HepG2 (cell line): Measurements from ENCODE around the gene PTPN3. TPM values are rescaled to one million over a fixed set of nuclear protein-coding genes. Genes with fewer than 3 reads are reported as not detected.

Experiments used
- ATAC-seq: fragments of 200-7000 bp; cut with Tn5 transposase; 3 replicates; pipeline ENCODE4 v1.9.1; 2020; ENCODE audit warnings: mild to moderate bottlenecking, moderate library complexity
- BruUV-seq: library from RNA; stranded (reverse); fragments of 400-500 nt; replicated peaks from 2 replicates; lab custom pipeline; 2021; lab: Mats Ljungman, UMichigan
- CTCF ChIA-PET: fragments of 300-600 bp; formaldehyde crosslinking; extraction: SDS; loops from one replicate; lab custom pipeline; 2021; ENCODE audit warnings: low total read pairs, inconsistent platforms, low intra/inter-chr PET ratio; lab: Yijun Ruan, JAX
- POLR2A ChIA-PET: fragments of 350-600 bp; sonication (Branson Sonifier 250); formaldehyde crosslinking; loops from one replicate; lab custom pipeline; 2020; ENCODE audit warnings: antibody characterized with exemption, inconsistent platforms; lab: Yijun Ruan, JAX
- DNase-seq: peaks from one replicate; pipeline ENCODE4 v3.0.0-alpha.2; 2015; ENCODE audit warnings: low spot score
- FAIRE-seq: peaks from 3 replicates; lab custom pipeline; 2011; peaks lifted over from hg19 to GRCh38; lab: Jason Lieb, UNC
- H2AFZ ChIP-seq: one replicate; pipeline ENCODE4 v1.6.1; 2011; ENCODE audit warnings: low read length, inconsistent platforms
- H3K27ac ChIP-seq: fragments of 300-600 bp; 3 replicates; pipeline ENCODE4 v1.8.0; 2011; ENCODE audit warnings: mixed run types, mild to moderate bottlenecking, mixed read lengths, low read length, inconsistent platforms; ENCODE audit not compliant: insufficient read depth; ENCODE audit errors: extremely low read length
- H3K27me3 ChIP-seq, 2 experiments: fragments of 200-600 bp in 1 of 2; 2 replicates in 1 of 2; 3 replicates in 1 of 2; pipeline versions ENCODE4 v1.6.0 to v1.8.0; 2011; ENCODE audit warnings: low read length in 2 of 2, mild to moderate bottlenecking in 2 of 2, moderate library complexity in 2 of 2, inconsistent platforms in 1 of 2; ENCODE audit not compliant: insufficient read depth in 2 of 2, control insufficient read depth in 1 of 2
- H3K36me3 ChIP-seq, 2 experiments: fragments of 200-600 bp in 1 of 2; replicated peaks in 1 of 2; 2 replicates in 1 of 2; 3 replicates in 1 of 2; pipeline versions ENCODE4 v1.5.1 to v1.8.0; 2011; ENCODE audit warnings: low read length in 2 of 2, inconsistent platforms in 1 of 2; ENCODE audit not compliant: insufficient read depth in 2 of 2, control insufficient read depth in 1 of 2
- H3K4me1 ChIP-seq: 2 replicates; pipeline ENCODE4 v1.5.1; 2012; ENCODE audit warnings: low read length, inconsistent platforms; ENCODE audit not compliant: insufficient read depth
- H3K4me2 ChIP-seq: 2 replicates; pipeline ENCODE4 v1.6.0; 2011; ENCODE audit warnings: low read depth, low read length, inconsistent platforms
- H3K4me3 ChIP-seq, 3 experiments: fragments of 200-600 bp in 1 of 3; sonication (generic), shearing (Covaris generic) in 1 of 3; replicated peaks in 1 of 3; 2 replicates each; pipeline ENCODE4 v1.5.1; 2011 to 2016; ENCODE audit warnings: low read length in 3 of 3, inconsistent platforms in 2 of 3, low read depth in 2 of 3, mild to moderate bottlenecking in 2 of 3, control low read depth in 1 of 3, mixed read lengths in 1 of 3; ENCODE audit not compliant: insufficient read depth in 1 of 3
- H3K79me2 ChIP-seq: one replicate; pipeline ENCODE4 v1.6.1; 2011; ENCODE audit warnings: low read length, inconsistent platforms; ENCODE audit not compliant: insufficient read depth
- H3K9ac ChIP-seq: 2 replicates; pipeline ENCODE4 v1.6.0; 2011; ENCODE audit warnings: mild to moderate bottlenecking, low read depth, low read length, inconsistent platforms; ENCODE audit not compliant: insufficient read depth
- H3K9me3 ChIP-seq: 2 replicates; pipeline ENCODE4 v1.5.1; 2012; ENCODE audit warnings: mild to moderate bottlenecking, low read length
- H4K20me1 ChIP-seq: 2 replicates; pipeline ENCODE4 v1.6.0; 2011; ENCODE audit warnings: inconsistent platforms, mild to moderate bottlenecking, low read length, moderate library complexity; ENCODE audit not compliant: insufficient read depth
- CEBPZ ChIP-seq: IDR thresholded peaks from 2 replicates; pipeline ENCODE4 v1.6.1; 2012; ENCODE audit warnings: low read length, improper control_type of control experiment
- DMTF1 ChIP-seq: sonication (generic); formaldehyde crosslinking; IDR thresholded peaks from 2 replicates; pipeline ENCODE4 v1.4.0; 2020; ENCODE audit warnings: mild to moderate bottlenecking, missing genetic modification reagents
- FOSL2 ChIP-seq: sonication (generic); formaldehyde crosslinking; IDR thresholded peaks from 2 replicates; pipeline ENCODE4 v1.4.0; 2020; ENCODE audit warnings: missing genetic modification reagents
- HHEX ChIP-seq: IDR thresholded peaks from 2 replicates; pipeline ENCODE4 v1.6.1; 2016; ENCODE audit warnings: control low read depth
- MEF2D ChIP-seq: sonication (generic); formaldehyde crosslinking; IDR thresholded peaks from 2 replicates; pipeline ENCODE4 v1.5.1; 2020; ENCODE audit warnings: mild to moderate bottlenecking, missing genetic modification reagents
- SOX13 ChIP-seq, 3 experiments: fragments of 450-650 bp in 1 of 3; sonication (generic) in 1 of 3; formaldehyde crosslinking in 1 of 3; IDR thresholded peaks in 2 of 3; conservative IDR thresholded peaks in 1 of 3; 2 replicates each; pipeline versions ENCODE4 v1.5.0 to v1.6.1; 2016 to 2020; ENCODE audit warnings: antibody characterized with exemption in 1 of 3, mild to moderate bottlenecking in 1 of 3, missing compliant biosample characterization in 1 of 3, missing genetic modification reagents in 1 of 3, moderate library complexity in 1 of 3
- YY1 ChIP-seq: IDR thresholded peaks from 2 replicates; pipeline ENCODE4 v1.6.1; 2011; ENCODE audit warnings: low read length, low read depth, moderate library complexity, mild to moderate bottlenecking; ENCODE audit not compliant: insufficient read depth, insufficient replicate concordance
- ZNF205 ChIP-seq: IDR thresholded peaks from 2 replicates; pipeline ENCODE4 v1.6.1; 2018; ENCODE audit warnings: missing biosample characterization, missing genetic modification reagents
- ZNF260 ChIP-seq: sonication (generic); formaldehyde crosslinking; IDR thresholded peaks from 2 replicates; pipeline ENCODE4 v1.4.0; 2020; ENCODE audit warnings: missing genetic modification reagents, low read depth, mild to moderate bottlenecking, borderline replicate concordance
- ZNF337 ChIP-seq: sonication (generic); formaldehyde crosslinking; IDR thresholded peaks from 2 replicates; pipeline ENCODE4 v1.5.1; 2020; ENCODE audit warnings: missing genetic modification reagents, low read depth, mild to moderate bottlenecking, borderline replicate concordance
- ZNF549 ChIP-seq: sonication (generic); formaldehyde crosslinking; IDR thresholded peaks from 2 replicates; pipeline ENCODE4 v1.5.0; 2020; ENCODE audit warnings: missing genetic modification reagents
- WGBS: methylation state at CpG from one replicate; pipeline ENCODE4 v1.1.6; 2017; ENCODE audit warnings: low lambda C conversion rate; 5-methylcytosine and 5-hydroxymethylcytosine counted together
- in situ Hi-C: cut with HindIII; loops from 2 replicates; pipeline ENCODE4 v1.10.0; 2017; ENCODE audit warnings: low pct_unique_long_range_greater_than_20kb; ENCODE audit not compliant: extremely low pct_ligation_motif_present
- intact Hi-C: fragments of 100-400 bp; cut with micrococcal nuclease; formaldehyde crosslinking; loops from one replicate; pipeline ENCODE4 v1.10.0; 2022; ENCODE audit not compliant: unreplicated experiment
- polyA plus RNA-seq, 8 experiments: library from polyadenylated mRNA; depleted of rRNA in 3 of 8; stranded (reverse) in 7 of 8; unstranded in 1 of 8; fragments of >200 nt; fragmentation: Illumina TruSeq in 4 of 8; extraction: Trizol in 4 of 8; gene quantifications; 2 replicates each; pipeline versions ENCODE4 v1.2.1 to v1.2.3, GENCODE V29; 2011 to 2016; ENCODE audit warnings: low read depth in 4 of 8, missing spikeins in 1 of 8, mixed read lengths in 1 of 8; ENCODE audit not compliant: insufficient read depth in 1 of 8
- total RNA-seq, 5 experiments: library from RNA; depleted of rRNA; stranded (reverse); fragments of >200 nt; fragmentation: Illumina TruSeq; extraction: Trizol; gene quantifications; 2 replicates each; pipeline ENCODE4 v1.2.3, GENCODE V29; 2016; ENCODE audit warnings: low read depth in 1 of 5
- TF ChIP-seq, protein P1 (sequence below): sonication (generic); formaldehyde crosslinking; IDR thresholded peaks from 2 replicates; pipeline ENCODE4 v1.5.1; 2020; ENCODE audit warnings: missing genetic modification reagents, mild to moderate bottlenecking, borderline replicate concordance

The PTPN3 gene
- total and polyA plus RNA-seq, 2 of the 13 experiments (the other 11 are each of a cell fraction or from before 2014, with no cell fraction given): 5.6 to 20.5 TPM

GRCh38 chr9:109369285-109369684, 128.8 kb downstream of the PTPN3 start:
- H4K20me1 ChIP-seq: no peaks in the 10 kb centered on the region
- H3K4me3 ChIP-seq: no peak overlapping the region
- H2AFZ ChIP-seq: no peak overlapping the region
- intact Hi-C loops (no loop called here), in situ Hi-C loops (no loop called here)
- no peaks in the 10 kb centered on the region for H3K4me1 ChIP-seq
- BruUV-seq: no TSS peak
- DNase-seq (no peak), ATAC-seq (no peak), FAIRE-seq (no peak)
- ChIA-PET CTCF (no interaction called here), POLR2A (no interaction called here)
- no peaks in the 10 kb centered on the region for H3K9me3 ChIP-seq
- TF ChIP-seq MEF2D (CRISPR knock-in tag) (no peak), FOSL2 (CRISPR knock-in tag) (peak; percentile 51)
- TF ChIP-seq, protein P1, sequence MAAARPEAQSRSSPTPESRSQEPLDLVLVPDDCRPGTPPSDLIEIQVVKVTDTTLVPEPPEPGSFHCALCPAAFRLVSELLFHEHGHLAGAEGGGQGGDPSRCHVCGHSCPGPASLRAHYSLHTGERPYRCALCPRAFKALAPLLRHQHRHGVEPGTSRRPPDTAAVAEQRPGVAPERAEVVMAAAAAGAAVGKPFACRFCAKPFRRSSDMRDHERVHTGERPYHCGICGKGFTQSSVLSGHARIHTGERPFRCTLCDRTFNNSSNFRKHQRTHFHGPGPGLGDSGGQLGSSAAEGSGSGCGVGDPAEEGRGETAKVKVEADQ (CRISPR knock-in tag): no peak
- no peaks in the 10 kb centered on the region for H3K79me2 ChIP-seq
- WGBS: 9% methylated on average over 2 of the region's 2 CpGs
- no peak overlapping the region for H3K4me2 ChIP-seq
- H3K36me3 ChIP-seq: no peaks in the 10 kb centered on the region
- H3K27me3 ChIP-seq: 0 out of 5 replicates have a peak, but pooled peaks cover 0 to 4% of the 10 kb centered on the region in 2 experiments
- no peak overlapping the region for H3K9ac ChIP-seq
- H3K27ac ChIP-seq: no peak overlapping the region

DNA sequence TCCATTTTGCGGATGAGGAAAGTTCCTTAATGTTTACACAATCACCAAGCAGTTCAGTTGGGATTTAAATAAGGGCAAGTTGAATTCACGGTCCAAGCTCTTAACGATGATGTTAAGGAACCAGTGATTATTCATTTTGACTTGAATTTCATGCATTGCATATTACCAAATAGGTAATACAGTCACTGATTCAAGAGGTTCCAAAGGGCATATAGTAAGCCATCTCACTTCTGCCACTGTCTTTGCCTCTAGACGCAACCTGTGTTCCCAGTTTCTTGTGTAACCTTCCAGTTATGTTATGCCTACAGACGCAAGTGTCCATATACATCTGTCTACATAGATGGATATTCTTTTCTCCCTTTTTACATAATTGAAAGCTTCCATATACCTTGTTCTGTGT, 137.3 kb downstream of the PTPN3 start:
- intact Hi-C loops (no loop called here), in situ Hi-C loops (no loop called here)
- ChIA-PET POLR2A (no interaction called here), CTCF (no interaction called here)
- FAIRE-seq (no peak), DNase-seq (no peak), ATAC-seq (no peak)
- Histone ChIP-seq H3K4me2 (no peak overlapping the region), H3K79me2 (no peaks in the 10 kb centered on the region), H3K4me3 (no peak overlapping the region), H4K20me1 (no peaks in the 10 kb centered on the region), H3K9me3 (no peaks in the 10 kb centered on the region), H3K4me1 (peaks cover 9% of the 10 kb centered on the region), H2AFZ (no peak overlapping the region), H3K36me3 (no peaks in the 10 kb centered on the region), H3K27ac (no peak overlapping the region), H3K27me3 (no peaks in the 10 kb centered on the region; a peak in 1 of 5 replicates), H3K9ac (no peak overlapping the region)
- WGBS: 46% methylated on average over 5 of the region's 5 CpGs
- BruUV-seq: no TSS peak
- no peak for TF ChIP-seq YY1
- TF ChIP-seq SOX13 (IDR thresholded peaks at IDR 0.05): no peak
- no peak for TF ChIP-seq SOX13 (CRISPR knock-in tag; conservative IDR thresholded peaks at IDR 0.05 in 1 of 2, IDR thresholded peaks at IDR 0.05 in 1 of 2)
- TF ChIP-seq ZNF337: no peak
- no peak for TF ChIP-seq HHEX
- no peak for TF ChIP-seq ZNF205 (CRISPR knock-in tag)
- TF ChIP-seq CEBPZ: no peak
- no peak for TF ChIP-seq ZNF549 (CRISPR knock-in tag)
- no peak for TF ChIP-seq ZNF260 (CRISPR knock-in tag)
- TF ChIP-seq DMTF1 (CRISPR knock-in tag): no peak
